Fibroblast of skin of left biceps (primary cell): Measurements from ENCODE around the gene PTRH2.
"Not testable (repeated sequence)": the region's sequence is repeated elsewhere in the genome, so short reads cannot be mapped to it uniquely, and the experiment has no call there.

ENCODE experiments used
- DNase-seq, 2 experiments: peaks; one replicate each; pipeline ENCODE4 v3.0.0-alpha.2; 2013; ENCODE audit warnings: low read depth in 2 of 2

Gene PTRH2

GRCh38 chr17:59707149-59707970 is at the start of gene PTRH2, which contains the start of gene VMP1:
Gene PTRH2 (minus strand): TSS chr17:59707430. CDS start chr17:59697978, 9,452 bp downstream.
Gene VMP1 (plus strand): TSS chr17:59707654. CDS start chr17:59731447, 23,793 bp downstream.
- DNase-seq = peak; percentile 99

GRCh38 chr17:59756236-59756818 is 49.1 kb upstream of the PTRH2 start:
- DNase-seq = peak; percentile 90 to 92

GRCh38 chr17:59755069-59755468 is 47.8 kb upstream of the PTRH2 start:
- DNase-seq = not testable (repeated sequence)

- peak; percentile 94 to 96 for DNase-seq
Measured at GRCh38 chr17:59754552-59754951, 47.3 kb upstream of the PTRH2 start.

GRCh38 chr17:59753522-59754467 is 46.6 kb upstream of the PTRH2 start:
- peak; percentile 78 to 80 for DNase-seq

- DNase-seq = no peak
Measured at GRCh38 chr17:59752922-59753321, 45.7 kb upstream of the PTRH2 start.

GRCh38 chr17:59752446-59752845 is 45.2 kb upstream of the PTRH2 start:
- DNase-seq = no peak

GRCh38 chr17:59751955-59752413 is 44.8 kb upstream of the PTRH2 start:
- no peak for DNase-seq

GRCh38 chr17:59748591-59748990 is 41.4 kb upstream of the PTRH2 start:
- DNase-seq = no peak

GRCh38 chr17:59746849-59747445 is 39.7 kb upstream of the PTRH2 start:
- no peak for DNase-seq

GRCh38 chr17:59745040-59745439 is 37.8 kb upstream of the PTRH2 start:
- DNase-seq = no peak

GRCh38 chr17:59743842-59744241 is 36.6 kb upstream of the PTRH2 start:
- DNase-seq = no peak

GRCh38 chr17:59737324-59737723 is 30.1 kb upstream of the PTRH2 start:
- DNase-seq = no peak

GRCh38 chr17:59734226-59734625 is 27.0 kb upstream of the PTRH2 start:
- no peak for DNase-seq

GRCh38 chr17:59733697-59734096 is 26.5 kb upstream of the PTRH2 start:
- DNase-seq = no peak

GRCh38 chr17:59730268-59730834 is 23.1 kb upstream of the PTRH2 start:
- no peak for DNase-seq

- DNase-seq = no peak
Measured at GRCh38 chr17:59727817-59728533, 20.7 kb upstream of the PTRH2 start.

- DNase-seq = no peak
Measured at GRCh38 chr17:59725691-59726090, 18.5 kb upstream of the PTRH2 start.

GRCh38 chr17:59723607-59724006 is 16.4 kb upstream of the PTRH2 start:
- DNase-seq = no peak

- no peak for DNase-seq
Measured at GRCh38 chr17:59723041-59723440, 15.8 kb upstream of the PTRH2 start.

GRCh38 chr17:59722623-59723022 is 15.4 kb upstream of the PTRH2 start:
- DNase-seq = no peak
